Stomach (tissue), 4 donors: ENCODE measurements around the gene MED8.

Source experiments
- EP300 ChIP-seq: sonication (generic); formaldehyde crosslinking; IDR thresholded peaks from one replicate; pipeline ENCODE4 v1.6.1; 2017; ENCODE audit warnings: antibody characterized with exemption
- POLR2A ChIP-seq, 4 donors: fragments of 450-650 bp; IDR thresholded peaks; one replicate each; pipeline ENCODE4 v1.6.1; 2016; ENCODE audit warnings: antibody characterized with exemption in 4 of 4, control low read depth in 2 of 4, mild to moderate bottlenecking in 1 of 4, moderate library complexity in 1 of 4
- TF ChIP-seq, protein P1 (sequence below), 7 experiments: fragments of 450-650 bp in 4 of 7; fragments of 200-600 bp in 3 of 7; sonication (generic) in 3 of 7; IDR thresholded peaks; one replicate each; pipeline ENCODE4 v1.5.1; 2016 to 2019; ENCODE audit warnings: antibody characterized with exemption in 7 of 7, control low read depth in 2 of 7, mild to moderate bottlenecking in 1 of 7

- TF ChIP-seq, protein P1, sequence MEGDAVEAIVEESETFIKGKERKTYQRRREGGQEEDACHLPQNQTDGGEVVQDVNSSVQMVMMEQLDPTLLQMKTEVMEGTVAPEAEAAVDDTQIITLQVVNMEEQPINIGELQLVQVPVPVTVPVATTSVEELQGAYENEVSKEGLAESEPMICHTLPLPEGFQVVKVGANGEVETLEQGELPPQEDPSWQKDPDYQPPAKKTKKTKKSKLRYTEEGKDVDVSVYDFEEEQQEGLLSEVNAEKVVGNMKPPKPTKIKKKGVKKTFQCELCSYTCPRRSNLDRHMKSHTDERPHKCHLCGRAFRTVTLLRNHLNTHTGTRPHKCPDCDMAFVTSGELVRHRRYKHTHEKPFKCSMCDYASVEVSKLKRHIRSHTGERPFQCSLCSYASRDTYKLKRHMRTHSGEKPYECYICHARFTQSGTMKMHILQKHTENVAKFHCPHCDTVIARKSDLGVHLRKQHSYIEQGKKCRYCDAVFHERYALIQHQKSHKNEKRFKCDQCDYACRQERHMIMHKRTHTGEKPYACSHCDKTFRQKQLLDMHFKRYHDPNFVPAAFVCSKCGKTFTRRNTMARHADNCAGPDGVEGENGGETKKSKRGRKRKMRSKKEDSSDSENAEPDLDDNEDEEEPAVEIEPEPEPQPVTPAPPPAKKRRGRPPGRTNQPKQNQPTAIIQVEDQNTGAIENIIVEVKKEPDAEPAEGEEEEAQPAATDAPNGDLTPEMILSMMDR (IDR thresholded peaks at IDR 0.05), result no peak
- TF ChIP-seq POLR2A (IDR thresholded peaks at IDR 0.05), result no peak
- TF ChIP-seq EP300, result no peak
These were observed 30.6 kb downstream of the MED8 start, which contains the start of gene CDC20 for GRCh38 chr1:43358746-43359693.
